Naive thymus-derived CD4-positive, alpha-beta T cell (primary cell): ENCODE measurements around the gene PRSS27. TPM values are rescaled to one million over a fixed set of nuclear protein-coding genes. Genes with fewer than 3 reads are reported as not detected.

Experiments
- ATAC-seq: fragments of 150-1000 bp; cut with Tn5 transposase; 2 replicates; pipeline ENCODE4 v1.10.0; 2021; ENCODE audit warnings: mild to moderate bottlenecking, moderate library complexity
- CTCF ChIA-PET: fragments of 350-600 bp; sonication (Branson Sonifier 250); formaldehyde crosslinking; loops from one replicate; lab custom pipeline; 2021; ENCODE audit warnings: antibody characterized with exemption; lab: Charles Lee
- POLR2A ChIA-PET: fragments of 350-600 bp; sonication (Branson Sonifier 250); formaldehyde crosslinking; loops from one replicate; lab custom pipeline; 2021; ENCODE audit warnings: antibody characterized with exemption, inconsistent platforms; lab: Charles Lee
- DNase-seq, 9 donors: peaks; one replicate each; pipeline versions ENCODE4 v3.0.0 to v3.0.0-alpha.2; 2020 to 2022; ENCODE audit warnings: mixed read lengths in 1 of 9
- H3K27ac ChIP-seq: one replicate; pipeline ENCODE4 v1.7.0; 2013; ENCODE audit warnings: mild to moderate bottlenecking, low read depth, low read length, moderate library complexity
- H3K27me3 ChIP-seq, 2 donors: one replicate each; pipeline ENCODE4 v1.7.0; 2013; ENCODE audit warnings: low read length in 2 of 2, mild to moderate bottlenecking in 2 of 2, moderate library complexity in 2 of 2; ENCODE audit not compliant: control insufficient read depth in 2 of 2, insufficient read depth in 2 of 2
- H3K36me3 ChIP-seq, 3 experiments: 1 replicate in 2 of 3; 2 replicates in 1 of 3; pipeline ENCODE4 v1.7.0; 2013; ENCODE audit warnings: low read length in 3 of 3, mild to moderate bottlenecking in 3 of 3, moderate library complexity in 1 of 3; ENCODE audit not compliant: insufficient read depth in 3 of 3, control insufficient read depth in 2 of 3
- H3K4me1 ChIP-seq, 2 donors: one replicate each; pipeline ENCODE4 v1.7.0; 2013; ENCODE audit warnings: low read length in 2 of 2, mild to moderate bottlenecking in 2 of 2, moderate library complexity in 1 of 2; ENCODE audit not compliant: control insufficient read depth in 2 of 2, insufficient read depth in 2 of 2
- H3K4me3 ChIP-seq: 2 replicates; pipeline ENCODE4 v1.7.0; 2013; ENCODE audit warnings: mild to moderate bottlenecking, low read length
- H3K9me3 ChIP-seq, 3 experiments: 1 replicate in 2 of 3; 2 replicates in 1 of 3; pipeline ENCODE4 v1.7.0; 2013; ENCODE audit warnings: low read length in 3 of 3; ENCODE audit not compliant: control insufficient read depth in 2 of 3
- H3K27ac Mint-ChIP-seq, 9 donors: one replicate each; pipeline ENCODE4 v1.8.0; 2020 to 2022; ENCODE audit warnings: mixed read lengths in 9 of 9, mild to moderate bottlenecking in 8 of 9, moderate library complexity in 5 of 9, inconsistent platforms in 2 of 9
- H3K27me3 Mint-ChIP-seq, 5 donors: one replicate each; pipeline ENCODE4 v1.8.0; 2021 to 2022; ENCODE audit warnings: mixed read lengths in 5 of 5, mild to moderate bottlenecking in 1 of 5
- H3K36me3 Mint-ChIP-seq, 5 donors: one replicate each; pipeline ENCODE4 v1.8.0; 2020 to 2022; ENCODE audit warnings: mixed read lengths in 5 of 5, mild to moderate bottlenecking in 3 of 5, inconsistent platforms in 1 of 5
- H3K4me1 Mint-ChIP-seq, 7 donors: one replicate each; pipeline ENCODE4 v1.8.0; 2020 to 2022; ENCODE audit warnings: mixed read lengths in 7 of 7, mild to moderate bottlenecking in 3 of 7, inconsistent platforms in 1 of 7
- H3K4me3 Mint-ChIP-seq, 10 donors: one replicate each; pipeline ENCODE4 v1.8.0; 2020 to 2022; ENCODE audit warnings: mild to moderate bottlenecking in 10 of 10, mixed read lengths in 10 of 10, moderate library complexity in 6 of 10, inconsistent platforms in 2 of 10
- H3K9me3 Mint-ChIP-seq, 11 donors: one replicate each; pipeline ENCODE4 v1.8.0; 2020 to 2022; ENCODE audit warnings: mixed read lengths in 11 of 11, mild to moderate bottlenecking in 4 of 11, inconsistent platforms in 1 of 11, moderate library complexity in 1 of 11
- intact Hi-C, 2 donors: fragments of 100-400 bp; cut with micrococcal nuclease; formaldehyde crosslinking; loops; one replicate each; pipeline ENCODE4 v1.15.1; 2023
- polyA plus RNA-seq, 2 donors: library from polyadenylated mRNA; unstranded; fragments of 300-500 nt; fragmentation: Illumina TruSeq; gene quantifications; one replicate each; pipeline ENCODE4 v1.2.3, GENCODE V29; 2021
- total RNA-seq, 6 experiments: library from RNA in 5 of 6; stranded (reverse) in 5 of 6; gene quantifications; 1 replicate in 5 of 6; 2 replicates in 1 of 6; pipeline ENCODE4 v1.2.3 and lab custom pipeline; 2021 to 2026

The PRSS27 gene
- total and polyA plus RNA-seq, 7 experiments from 2014 or later: 0.32 to 1.6 (median 0.72) TPM; not detected in 1

DNA sequence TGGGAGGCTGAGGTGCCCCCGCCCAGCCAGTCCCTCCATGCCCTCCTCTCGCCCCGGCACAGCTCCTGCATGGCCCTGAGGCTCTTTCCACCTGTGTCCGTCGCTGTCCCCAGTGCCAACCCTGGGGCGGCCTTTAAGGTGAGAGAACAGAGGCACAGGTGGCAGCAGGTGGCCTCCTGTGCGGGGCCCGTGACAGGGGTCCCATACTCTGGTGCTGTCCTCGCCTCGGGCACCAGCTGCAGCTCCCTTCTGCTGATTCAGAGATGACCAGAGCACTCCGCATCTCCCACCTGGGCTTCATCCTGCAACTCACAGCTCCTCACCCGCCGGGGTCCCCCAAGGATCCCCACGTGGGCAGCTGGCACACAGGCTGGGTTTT, 8.0 kb downstream of the PRSS27 start:
- Mint-ChIP-seq H3K27me3 (peaks cover 0 to 6% (median 0%) of the 10 kb centered on the region in 5 donors), H3K9me3 (no peaks in the 10 kb centered on the region), H3K27ac (no peak overlapping the region), H3K4me3 (peak overlapping the region in 1 of 10 donors; percentile 31), H3K4me1 (peaks cover 0 to 16% (median 5%) of the 10 kb centered on the region in 7 donors), H3K36me3 (peaks cover 0 to 9% (median 1%) of the 10 kb centered on the region in 5 donors)
- ATAC-seq (no peak), DNase-seq (no peak)
- no peaks in the 10 kb centered on the region for H3K9me3 ChIP-seq
- H3K4me1 ChIP-seq: peaks cover 0 to 3% of the 10 kb centered on the region in 2 donors
- H3K27me3 ChIP-seq: no peaks in the 10 kb centered on the region
- H3K27ac ChIP-seq: no peak overlapping the region
- ChIA-PET POLR2A (no interaction called here), CTCF (no interaction called here)
- H3K4me3 ChIP-seq: no peak overlapping the region
- intact Hi-C loops: no loop called here
- H3K36me3 ChIP-seq: peaks cover 0 to 25% (median 2%) of the 10 kb centered on the region in 3 experiments

DNA sequence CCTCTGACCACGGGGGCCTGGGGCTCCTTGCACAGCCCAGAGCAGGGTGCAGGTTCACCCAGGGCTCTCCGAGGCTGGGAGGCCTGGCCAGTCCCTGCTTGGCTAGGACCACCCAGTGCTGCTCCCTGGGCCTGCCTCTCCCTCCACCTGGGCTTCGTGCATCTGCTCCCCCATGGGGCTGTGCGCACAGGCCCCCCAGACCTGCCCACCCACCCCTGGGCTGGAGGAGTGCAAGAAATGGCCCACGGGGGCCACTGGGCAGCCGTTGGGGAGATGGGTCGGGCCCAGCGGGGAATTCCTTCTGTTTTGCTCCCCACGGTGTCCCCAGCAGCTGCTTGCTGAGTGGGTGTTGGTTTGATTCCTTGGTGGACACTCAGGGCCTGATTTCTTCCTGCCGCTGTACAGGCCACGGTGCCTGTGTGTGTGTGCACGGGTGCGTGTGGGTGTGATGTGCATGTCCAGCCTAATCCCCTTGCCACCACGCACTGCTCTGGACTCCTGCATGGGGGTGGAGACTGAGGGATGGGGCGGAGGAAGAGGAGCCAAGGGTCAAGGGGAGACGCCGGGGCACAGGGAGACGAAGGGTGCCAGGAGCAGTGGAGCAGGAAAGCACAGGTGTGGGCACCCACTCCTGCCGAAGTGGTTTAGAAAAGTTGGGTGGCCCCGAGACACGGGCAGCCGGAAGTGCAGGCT, 8.5 kb downstream of the PRSS27 start:
- ChIA-PET CTCF (no interaction called here), POLR2A (no interaction called here)
- peaks cover 0 to 9% (median 1%) of the 10 kb centered on the region in 5 donors for H3K36me3 Mint-ChIP-seq
- intact Hi-C loops: no loop called here
- H3K36me3 ChIP-seq: peaks cover 0 to 28% (median 2%) of the 10 kb centered on the region in 3 experiments
- DNase-seq (no peak), ATAC-seq (no peak)
- peaks cover 0 to 3% of the 10 kb centered on the region in 2 donors for H3K4me1 ChIP-seq
- no peaks in the 10 kb centered on the region for H3K9me3 ChIP-seq
- H3K4me1 Mint-ChIP-seq: peaks cover 0 to 16% (median 5%) of the 10 kb centered on the region in 7 donors
- no peaks in the 10 kb centered on the region for H3K9me3 Mint-ChIP-seq
- peaks cover 0 to 6% (median 0%) of the 10 kb centered on the region in 5 donors for H3K27me3 Mint-ChIP-seq
- H3K4me3 Mint-ChIP-seq: no peak overlapping the region
- H3K27me3 ChIP-seq: no peaks in the 10 kb centered on the region
- H3K27ac Mint-ChIP-seq: no peak overlapping the region
- H3K27ac ChIP-seq: no peak overlapping the region
- no peak overlapping the region for H3K4me3 ChIP-seq

DNA sequence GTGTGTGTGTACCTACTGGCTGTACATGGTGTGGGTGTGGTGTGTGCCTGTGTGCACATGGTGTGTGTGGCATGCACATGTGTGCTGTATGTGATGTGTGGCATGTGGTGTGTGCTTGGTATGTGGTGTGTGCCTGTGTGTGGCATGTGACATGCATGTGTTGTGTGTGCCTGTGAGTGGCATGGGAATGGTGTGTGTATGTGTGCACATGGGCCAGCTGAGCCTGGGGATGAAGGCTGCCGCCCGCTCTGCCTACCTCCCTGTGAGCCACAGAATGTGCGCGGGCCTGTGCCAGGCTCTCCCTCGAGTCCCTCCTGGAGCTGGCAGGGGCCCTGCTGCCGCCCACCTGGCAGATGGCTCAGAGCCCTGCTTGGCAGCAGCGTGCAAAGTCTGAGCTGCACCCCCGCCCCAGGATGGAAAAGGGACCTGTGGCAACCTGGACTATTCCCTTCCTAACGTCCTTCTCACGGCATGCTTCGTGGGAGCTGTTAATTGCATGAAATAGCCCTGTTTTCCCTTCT, 9.3 kb downstream of the PRSS27 start:
- H3K4me1 ChIP-seq: peaks cover 0 to 1% of the 10 kb centered on the region in 2 donors
- ATAC-seq (no peak), DNase-seq (no peak)
- no peak overlapping the region for H3K4me3 ChIP-seq
- no peaks in the 10 kb centered on the region for H3K27me3 ChIP-seq
- no peak overlapping the region for H3K27ac ChIP-seq
- Mint-ChIP-seq H3K27me3 (peaks cover 0 to 6% (median 0%) of the 10 kb centered on the region in 5 donors), H3K4me3 (no peak overlapping the region), H3K27ac (peak overlapping the region in 1 of 9 donors; percentile 0), H3K4me1 (peaks cover 0 to 13% (median 5%) of the 10 kb centered on the region in 7 donors), H3K36me3 (peaks cover 0 to 9% (median 1%) of the 10 kb centered on the region in 5 donors), H3K9me3 (no peaks in the 10 kb centered on the region)
- CTCF ChIA-PET: no interaction called here
- POLR2A ChIA-PET: no interaction called here
- intact Hi-C loops: no loop called here
- peaks cover 0 to 34% (median 2%) of the 10 kb centered on the region in 3 experiments for H3K36me3 ChIP-seq
- no peaks in the 10 kb centered on the region for H3K9me3 ChIP-seq

GRCh38 chr16:2710021-2710710, 9.9 kb downstream of the PRSS27 start:
- Histone ChIP-seq H3K36me3 (peaks cover 0 to 40% (median 2%) of the 10 kb centered on the region in 3 experiments), H3K4me1 (no peaks in the 10 kb centered on the region), H3K27me3 (no peaks in the 10 kb centered on the region), H3K27ac (no peak overlapping the region), H3K9me3 (no peaks in the 10 kb centered on the region), H3K4me3 (no peak overlapping the region)
- Mint-ChIP-seq H3K36me3 (peaks cover 0 to 9% (median 1%) of the 10 kb centered on the region in 5 donors), H3K27me3 (peaks cover 0 to 6% (median 0%) of the 10 kb centered on the region in 5 donors), H3K27ac (no peak overlapping the region), H3K4me1 (peaks cover 0 to 13% (median 4%) of the 10 kb centered on the region in 7 donors), H3K4me3 (no peak overlapping the region), H3K9me3 (no peaks in the 10 kb centered on the region)
- POLR2A ChIA-PET: no interaction called here
- ATAC-seq: no peak
- intact Hi-C loops: no loop called here
- DNase-seq: no peak
- CTCF ChIA-PET: no interaction called here

DNA sequence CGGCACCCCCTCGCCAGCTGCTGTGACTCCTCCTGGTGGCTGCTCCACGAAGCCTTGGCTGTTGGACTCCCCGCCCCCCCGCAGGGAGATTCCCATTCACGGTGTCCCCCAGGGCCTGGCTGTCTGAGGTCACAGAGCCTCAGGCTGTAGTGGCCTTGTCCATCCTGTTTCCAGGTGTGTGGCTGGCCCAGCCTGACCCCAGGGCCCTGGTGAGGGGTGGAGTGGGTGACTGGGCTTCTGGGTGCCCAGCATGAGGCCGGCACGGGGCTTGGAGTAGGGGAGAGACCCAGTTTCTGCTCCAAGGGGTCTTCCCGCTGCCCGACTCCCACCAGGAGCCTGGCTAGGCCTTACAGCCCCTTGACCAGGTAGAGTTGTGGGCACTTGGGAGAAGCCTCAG, 10.4 kb downstream of the PRSS27 start:
- H3K4me1 Mint-ChIP-seq: peaks cover 0 to 8% (median 0%) of the 10 kb centered on the region in 7 donors
- no peaks in the 10 kb centered on the region for H3K27me3 ChIP-seq
- no peak overlapping the region for H3K27ac ChIP-seq
- H3K27me3 Mint-ChIP-seq: peaks cover 0 to under 1% (median 0%) of the 10 kb centered on the region in 5 donors
- H3K9me3 Mint-ChIP-seq: no peaks in the 10 kb centered on the region
- no peak overlapping the region for H3K4me3 ChIP-seq
- H3K4me3 Mint-ChIP-seq: no peak overlapping the region
- peaks cover 0 to 9% (median 1%) of the 10 kb centered on the region in 5 donors for H3K36me3 Mint-ChIP-seq
- H3K36me3 ChIP-seq: peaks cover 0 to 46% (median 2%) of the 10 kb centered on the region in 3 experiments
- ChIA-PET POLR2A (no interaction called here), CTCF (no interaction called here)
- H3K27ac Mint-ChIP-seq: no peak overlapping the region
- no peaks in the 10 kb centered on the region for H3K9me3 ChIP-seq
- intact Hi-C loops: no loop called here
- no peaks in the 10 kb centered on the region for H3K4me1 ChIP-seq
- ATAC-seq: no peak
- DNase-seq: no peak

DNA sequence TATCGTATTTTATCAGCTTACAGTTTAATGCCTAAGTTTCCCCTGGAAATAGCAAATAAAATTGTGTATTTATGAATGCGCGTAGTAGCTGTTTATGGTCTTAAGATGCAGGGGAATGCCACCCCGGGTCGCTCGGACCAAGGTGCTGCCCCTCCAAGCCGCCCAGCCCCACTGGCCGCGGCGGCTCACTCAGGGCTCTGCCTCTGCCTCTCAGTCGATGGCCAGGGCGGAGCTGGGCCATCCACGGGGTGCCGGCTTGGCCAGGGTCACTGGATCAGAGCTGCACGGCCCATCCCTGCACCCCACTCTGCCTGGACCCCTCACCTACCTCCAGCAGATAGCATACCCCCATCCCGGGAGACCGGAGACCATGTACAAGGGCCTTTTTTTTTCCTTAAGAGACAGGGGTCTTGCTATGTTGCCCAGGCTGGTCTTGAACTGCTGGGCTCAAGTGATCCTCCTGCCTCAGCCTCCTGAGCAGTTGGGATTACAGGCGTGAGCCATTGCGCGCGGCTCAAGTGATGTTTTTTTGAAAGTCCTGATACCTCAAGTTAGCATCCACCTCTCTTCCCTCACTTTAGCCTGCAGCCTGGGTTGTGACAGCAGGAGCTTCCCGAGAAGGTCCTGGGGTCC, 11.0 kb downstream of the PRSS27 start:
- DNase-seq: no peak
- ATAC-seq: no peak
- ChIA-PET CTCF (no interaction called here), POLR2A (interaction anchor here (0.7 kb wide), 1 partner anchor 181 kb away, joined by 4 read pairs; no protein-coding TSS in a partner anchor)
- Histone ChIP-seq H3K27ac (no peak overlapping the region), H3K4me1 (no peaks in the 10 kb centered on the region), H3K36me3 (peaks cover 0 to 51% (median 2%) of the 10 kb centered on the region in 3 experiments), H3K27me3 (no peaks in the 10 kb centered on the region), H3K9me3 (no peaks in the 10 kb centered on the region), H3K4me3 (no peak overlapping the region)
- no peaks in the 10 kb centered on the region for H3K9me3 Mint-ChIP-seq
- intact Hi-C loops: no loop called here
- peaks cover 0 to 9% (median 1%) of the 10 kb centered on the region in 5 donors for H3K36me3 Mint-ChIP-seq
- H3K4me1 Mint-ChIP-seq: peaks cover 0 to 8% (median 0%) of the 10 kb centered on the region in 7 donors
- H3K4me3 Mint-ChIP-seq: no peak overlapping the region
- no peaks in the 10 kb centered on the region for H3K27me3 Mint-ChIP-seq
- no peak overlapping the region for H3K27ac Mint-ChIP-seq
